ENCODE data around the gene GRID1. TPM values are rescaled to one million over a fixed set of nuclear protein-coding genes. Genes with fewer than 3 reads are reported as not detected.

Gene GRID1
- total and polyA plus RNA-seq, 10 donors = 0.06 to 0.42 (median 0.15) TPM; not detected in 4

DNA sequence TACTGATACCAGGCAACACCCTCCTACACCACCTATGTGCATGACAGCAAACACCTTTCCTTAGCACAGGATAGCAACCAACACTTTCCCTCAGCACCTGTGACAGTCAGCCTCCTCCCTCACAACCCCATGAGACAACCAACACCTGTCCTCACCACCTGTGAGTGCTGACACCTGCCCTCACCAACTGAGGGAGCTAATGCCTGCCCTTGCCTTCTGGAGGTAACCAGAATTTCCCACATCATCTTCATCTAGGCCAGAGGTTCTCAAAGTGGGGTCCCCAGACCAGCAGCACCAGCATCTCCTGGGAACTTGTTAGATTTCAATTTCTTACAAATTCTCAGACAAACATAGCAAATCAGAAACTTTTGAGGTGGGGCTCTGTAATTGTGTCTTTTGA, 112.5 kb downstream of the GRID1 start:
- H3K4me1 ChIP-seq = no peaks in the 10 kb centered on the region
- H3K36me3 ChIP-seq = no peaks in the 10 kb centered on the region
- intact Hi-C loops (cut with DNase I; ENCODE audit: low total_unique reads) = no loop called here
- no peak for DNase-seq
- TF ChIP-seq, protein P1, sequence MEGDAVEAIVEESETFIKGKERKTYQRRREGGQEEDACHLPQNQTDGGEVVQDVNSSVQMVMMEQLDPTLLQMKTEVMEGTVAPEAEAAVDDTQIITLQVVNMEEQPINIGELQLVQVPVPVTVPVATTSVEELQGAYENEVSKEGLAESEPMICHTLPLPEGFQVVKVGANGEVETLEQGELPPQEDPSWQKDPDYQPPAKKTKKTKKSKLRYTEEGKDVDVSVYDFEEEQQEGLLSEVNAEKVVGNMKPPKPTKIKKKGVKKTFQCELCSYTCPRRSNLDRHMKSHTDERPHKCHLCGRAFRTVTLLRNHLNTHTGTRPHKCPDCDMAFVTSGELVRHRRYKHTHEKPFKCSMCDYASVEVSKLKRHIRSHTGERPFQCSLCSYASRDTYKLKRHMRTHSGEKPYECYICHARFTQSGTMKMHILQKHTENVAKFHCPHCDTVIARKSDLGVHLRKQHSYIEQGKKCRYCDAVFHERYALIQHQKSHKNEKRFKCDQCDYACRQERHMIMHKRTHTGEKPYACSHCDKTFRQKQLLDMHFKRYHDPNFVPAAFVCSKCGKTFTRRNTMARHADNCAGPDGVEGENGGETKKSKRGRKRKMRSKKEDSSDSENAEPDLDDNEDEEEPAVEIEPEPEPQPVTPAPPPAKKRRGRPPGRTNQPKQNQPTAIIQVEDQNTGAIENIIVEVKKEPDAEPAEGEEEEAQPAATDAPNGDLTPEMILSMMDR (IDR thresholded peaks at IDR 0.05 in 8 of 11, conservative IDR thresholded peaks at IDR 0.05 in 3 of 11) = no peak
- no peak for TF ChIP-seq POLR2AphosphoS5 (IDR thresholded peaks at IDR 0.05)
- TF ChIP-seq POLR2A (IDR thresholded peaks at IDR 0.05) = no peak
- H3K27me3 ChIP-seq (replicated peaks in 1 of 7) = peaks cover 0 to 22% (median 0%) of the 10 kb centered on the region in 7 donors
- H3K9me3 ChIP-seq = peaks cover 0 to 20% (median 13%) of the 10 kb centered on the region in 8 donors
- no peak overlapping the region for H3K27ac ChIP-seq
- H3K4me3 ChIP-seq = no peak overlapping the region

DNA sequence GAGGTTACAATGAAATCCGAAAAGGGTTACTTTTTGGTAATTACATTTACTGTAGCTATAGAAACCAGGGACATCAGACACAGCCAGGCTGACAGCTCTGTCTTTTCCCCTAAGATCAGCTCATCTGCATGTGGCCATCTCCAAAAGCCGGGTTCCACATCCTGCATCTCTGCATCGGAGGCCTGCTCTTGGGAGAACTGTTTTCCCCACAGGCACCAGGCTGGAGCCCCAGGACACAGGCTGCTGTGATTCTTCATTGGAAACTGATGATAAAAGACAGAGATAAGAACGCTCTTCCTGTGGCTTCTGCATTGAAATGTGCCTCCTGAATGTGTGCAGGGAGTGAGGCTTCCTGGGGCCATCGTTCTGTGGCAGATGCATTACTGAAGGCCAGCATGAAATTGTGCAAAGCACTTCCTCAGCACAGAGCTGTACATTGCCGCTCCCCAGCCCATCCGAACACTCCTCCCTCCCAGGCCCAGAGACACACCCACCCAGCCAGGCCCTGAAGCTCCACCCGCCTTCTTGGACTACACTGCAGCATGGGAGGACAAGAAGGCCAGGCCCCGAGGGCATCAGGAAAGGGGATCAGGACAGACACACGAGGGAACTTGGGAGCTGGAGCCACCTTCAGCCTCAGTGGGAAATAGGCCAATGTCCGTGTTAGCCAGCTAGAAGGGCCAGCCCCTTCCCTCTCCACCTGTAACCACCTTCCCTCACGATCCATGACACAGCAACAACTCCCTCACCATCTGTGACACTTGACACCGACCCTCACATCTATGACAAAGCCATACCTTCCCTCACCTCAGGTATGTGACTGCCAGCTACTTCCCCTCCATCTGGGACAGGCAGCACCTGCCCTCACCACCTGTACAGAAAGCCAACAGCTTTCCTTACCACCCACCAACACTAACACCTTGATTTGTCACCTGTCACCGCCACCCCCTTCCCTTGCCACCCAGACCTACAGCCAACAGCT, 113.2 kb downstream of the GRID1 start:
- Histone ChIP-seq H3K9me3 (peaks cover 0 to 20% (median 12%) of the 10 kb centered on the region in 8 donors), H3K27me3 (replicated peaks in 1 of 7) (peaks cover 0 to 27% (median 0%) of the 10 kb centered on the region in 7 donors), H3K27ac (no peak overlapping the region), H3K36me3 (no peaks in the 10 kb centered on the region), H3K4me1 (no peaks in the 10 kb centered on the region), H3K4me3 (no peak overlapping the region)
- WGBS, 5 donors = 48 to 60% (median 58%) methylated on average over 14 of the region's 14 CpGs
- intact Hi-C loops (cut with DNase I; ENCODE audit: low total_unique reads) = no loop called here
- peak; percentile 68 for DNase-seq
- TF ChIP-seq POLR2A (IDR thresholded peaks at IDR 0.05) = no peak

DNA sequence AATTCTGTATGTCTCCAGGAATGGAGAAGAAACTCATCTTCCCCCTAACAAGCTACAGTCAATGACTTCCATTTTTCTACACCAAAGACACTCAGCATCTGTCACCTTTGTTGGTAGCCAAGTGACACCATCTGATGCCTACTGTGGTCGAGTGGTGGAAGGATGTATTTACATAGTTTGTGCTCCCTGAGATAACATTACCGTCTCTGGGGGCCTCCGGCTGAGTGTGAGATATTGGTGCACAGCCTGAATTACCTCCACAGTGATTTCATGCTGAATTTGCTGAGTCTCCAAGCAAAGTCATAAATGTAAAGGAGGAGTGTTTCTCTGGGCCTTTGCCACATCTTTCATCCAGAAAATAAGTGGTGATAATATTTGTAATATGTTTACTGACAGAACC, 114.0 kb downstream of the GRID1 start:
- intact Hi-C loops (cut with DNase I; ENCODE audit: low total_unique reads) = no loop called here
- Histone ChIP-seq H3K4me3 (no peak overlapping the region), H3K4me1 (no peaks in the 10 kb centered on the region), H3K9me3 (peaks cover 0 to 17% (median 11%) of the 10 kb centered on the region in 8 donors), H3K36me3 (no peaks in the 10 kb centered on the region), H3K27me3 (replicated peaks in 1 of 7) (peaks cover 0 to 34% (median 0%) of the 10 kb centered on the region in 7 donors), H3K27ac (no peak overlapping the region)
- WGBS, 5 donors = 48 to 76% (median 66%) methylated on average over 3 of the region's 3 CpGs
- TF ChIP-seq POLR2A (IDR thresholded peaks at IDR 0.05) (no peak), POLR2AphosphoS5 (IDR thresholded peaks at IDR 0.05) (no peak)
- TF ChIP-seq, protein P1 (IDR thresholded peaks at IDR 0.05 in 8 of 11, conservative IDR thresholded peaks at IDR 0.05 in 3 of 11) = no peak
- DNase-seq = no peak

DNA sequence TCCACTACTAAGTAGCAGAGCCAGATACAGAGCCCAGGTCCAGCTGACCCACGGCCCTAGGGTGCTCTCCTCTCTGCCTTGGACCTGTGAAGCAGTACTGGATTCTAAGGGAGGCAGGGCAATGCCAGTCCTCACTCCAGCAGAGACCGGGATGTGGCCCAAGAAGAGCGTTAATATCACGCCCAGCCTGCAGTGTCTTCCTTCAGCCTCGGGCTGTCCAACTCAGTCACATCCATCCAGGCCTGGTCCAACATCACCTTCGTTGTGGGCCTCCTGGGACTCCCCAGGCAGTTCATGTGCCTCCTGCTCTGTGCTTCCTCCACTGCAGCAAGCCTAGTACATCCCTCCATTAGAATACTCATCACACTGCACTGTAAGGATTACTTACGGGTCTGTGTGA, 114.5 kb downstream of the GRID1 start:
- WGBS, 5 donors = 68 to 81% (median 73%) methylated on average over 4 to 7 of the region's 7 CpGs
- intact Hi-C loops (cut with DNase I; ENCODE audit: low total_unique reads) = no loop called here
- Histone ChIP-seq H3K4me3 (no peak overlapping the region), H3K27me3 (replicated peaks in 1 of 7) (peaks cover 0 to 35% (median 0%) of the 10 kb centered on the region in 7 donors), H3K4me1 (no peaks in the 10 kb centered on the region), H3K27ac (no peak overlapping the region), H3K36me3 (no peaks in the 10 kb centered on the region), H3K9me3 (peaks cover 0 to 17% (median 11%) of the 10 kb centered on the region in 8 donors)
- no peak for DNase-seq
- TF ChIP-seq POLR2A (IDR thresholded peaks at IDR 0.05) = no peak
- TF ChIP-seq, protein P1 (IDR thresholded peaks at IDR 0.05 in 8 of 11, conservative IDR thresholded peaks at IDR 0.05 in 3 of 11) = no peak
- TF ChIP-seq POLR2AphosphoS5 (IDR thresholded peaks at IDR 0.05) = no peak
